Large intestine (tissue), 3 donors: ENCODE measurements around the gene ARL15. TPM values are rescaled to one million over a fixed set of nuclear protein-coding genes. Genes with fewer than 3 reads are reported as not detected.

Source experiments
- DNase-seq, 2 donors: peaks; one replicate each; pipeline versions ENCODE4 v3.0.0 to v3.0.0-alpha.2; 2013
- H3K27ac ChIP-seq: one replicate; pipeline ENCODE4 v1.5.1; 2013; ENCODE audit warnings: low read length
- H3K27me3 ChIP-seq: 2 replicates; pipeline ENCODE4 v1.6.1; 2013; ENCODE audit warnings: low read length; ENCODE audit not compliant: control insufficient read depth, insufficient read depth
- H3K36me3 ChIP-seq: 2 replicates; pipeline ENCODE4 v1.6.1; 2013; ENCODE audit warnings: low read length; ENCODE audit not compliant: control insufficient read depth, insufficient read depth
- H3K4me1 ChIP-seq: one replicate; pipeline ENCODE4 v1.6.1; 2013; ENCODE audit warnings: low read length; ENCODE audit not compliant: control insufficient read depth, insufficient read depth
- H3K4me3 ChIP-seq: one replicate; pipeline ENCODE4 v1.5.1; 2013; ENCODE audit warnings: low read length
- H3K9me3 ChIP-seq: one replicate; pipeline ENCODE4 v1.6.1; 2013; ENCODE audit warnings: mild to moderate bottlenecking, low read depth, low read length, moderate library complexity; ENCODE audit not compliant: control insufficient read depth
- WGBS: methylation state at CpG from one replicate; pipeline ENCODE4 v1.1.5; 2013; ENCODE audit warnings: low lambda C conversion rate; ENCODE audit not compliant: insufficient coverage; 5-methylcytosine and 5-hydroxymethylcytosine counted together
- polyA plus RNA-seq: library from polyadenylated mRNA; unstranded; fragments of 120-200 nt; gene quantifications from one replicate; pipeline ENCODE4 v1.2.1, GENCODE V29; 2013

ARL15 gene
- polyA plus RNA-seq, 1 donor, result 41.5 TPM

- H3K27me3 ChIP-seq, result no peaks in the 10 kb centered on the region
- no peaks in the 10 kb centered on the region for H3K4me1 ChIP-seq
- WGBS, result no CpG with 5 or more reads among the region's 1 CpG
- H3K36me3 ChIP-seq, result peaks cover 4% of the 10 kb centered on the region
- no peak for DNase-seq
- H3K4me3 ChIP-seq, result no peak overlapping the region
- H3K27ac ChIP-seq, result no peak overlapping the region
- no peaks in the 10 kb centered on the region for H3K9me3 ChIP-seq
Observed at GRCh38 chr5:53892224-53892623, 418.1 kb downstream of the ARL15 start.

GRCh38 chr5:53891159-53891558 is 419.2 kb downstream of the ARL15 start:
- Histone ChIP-seq H3K4me3 (no peak overlapping the region), H3K36me3 (peaks cover 4% of the 10 kb centered on the region), H3K27ac (no peak overlapping the region), H3K9me3 (no peaks in the 10 kb centered on the region), H3K27me3 (no peaks in the 10 kb centered on the region), H3K4me1 (no peaks in the 10 kb centered on the region)
- DNase-seq, result no peak
- no CpG with 5 or more reads among the region's 4 CpGs for WGBS

GRCh38 chr5:53890490-53890889 is 419.9 kb downstream of the ARL15 start:
- no peak overlapping the region for H3K27ac ChIP-seq
- peaks cover 4% of the 10 kb centered on the region for H3K36me3 ChIP-seq
- no peak for DNase-seq
- no peaks in the 10 kb centered on the region for H3K27me3 ChIP-seq
- H3K4me1 ChIP-seq, result no peaks in the 10 kb centered on the region
- H3K4me3 ChIP-seq, result no peak overlapping the region
- 83% methylated on average over 1 of the region's 7 CpGs for WGBS
- no peaks in the 10 kb centered on the region for H3K9me3 ChIP-seq

GRCh38 chr5:53884844-53885243 is 425.5 kb downstream of the ARL15 start:
- no peaks in the 10 kb centered on the region for H3K36me3 ChIP-seq
- 73% methylated on average over 2 of the region's 2 CpGs for WGBS
- no peaks in the 10 kb centered on the region for H3K27me3 ChIP-seq
- no peak for DNase-seq
- no peak overlapping the region for H3K27ac ChIP-seq
- H3K4me1 ChIP-seq, result no peaks in the 10 kb centered on the region
- no peaks in the 10 kb centered on the region for H3K9me3 ChIP-seq
- no peak overlapping the region for H3K4me3 ChIP-seq

GRCh38 chr5:53884417-53884816 is 426.0 kb downstream of the ARL15 start:
- H3K4me1 ChIP-seq, result no peaks in the 10 kb centered on the region
- no peaks in the 10 kb centered on the region for H3K36me3 ChIP-seq
- H3K9me3 ChIP-seq, result no peaks in the 10 kb centered on the region
- WGBS, result 73% methylated on average over 2 of the region's 14 CpGs
- DNase-seq, result no peak
- H3K27ac ChIP-seq, result no peak overlapping the region
- H3K4me3 ChIP-seq, result no peak overlapping the region
- no peaks in the 10 kb centered on the region for H3K27me3 ChIP-seq

GRCh38 chr5:53882676-53883031 is 427.7 kb downstream of the ARL15 start:
- H3K36me3 ChIP-seq, result no peaks in the 10 kb centered on the region
- H3K4me1 ChIP-seq, result no peaks in the 10 kb centered on the region
- H3K9me3 ChIP-seq, result no peaks in the 10 kb centered on the region
- DNase-seq, result no peak
- H3K27me3 ChIP-seq, result no peaks in the 10 kb centered on the region
- no peak overlapping the region for H3K27ac ChIP-seq
- H3K4me3 ChIP-seq, result no peak overlapping the region

GRCh38 chr5:53882006-53882675 is 428.2 kb downstream of the ARL15 start:
- no peak for DNase-seq
- no CpG with 5 or more reads among the region's 1 CpG for WGBS

GRCh38 chr5:53879708-53880323 is 430.6 kb downstream of the ARL15 start:
- WGBS, result 87% methylated on average over 3 of the region's 5 CpGs
- no peak overlapping the region for H3K27ac ChIP-seq

More at GRCh38 chr5:53882006-53882675, 428.2 kb downstream of the ARL15 start:
- H3K4me3 ChIP-seq, result no peak overlapping the region
- H3K27ac ChIP-seq, result no peak overlapping the region
- no peaks in the 10 kb centered on the region for H3K27me3 ChIP-seq
- no peaks in the 10 kb centered on the region for H3K4me1 ChIP-seq
- no peaks in the 10 kb centered on the region for H3K36me3 ChIP-seq
- no peaks in the 10 kb centered on the region for H3K9me3 ChIP-seq

GRCh38 chr5:53878015-53878414 is 432.4 kb downstream of the ARL15 start:
- no peak overlapping the region for H3K27ac ChIP-seq
- DNase-seq, result no peak
- no peak overlapping the region for H3K4me3 ChIP-seq
- H3K36me3 ChIP-seq, result no peaks in the 10 kb centered on the region
- no peaks in the 10 kb centered on the region for H3K9me3 ChIP-seq
- H3K4me1 ChIP-seq, result no peaks in the 10 kb centered on the region
- WGBS, result 100% methylated on average over 2 of the region's 2 CpGs
- H3K27me3 ChIP-seq, result no peaks in the 10 kb centered on the region

More at GRCh38 chr5:53879708-53880323, 430.6 kb downstream of the ARL15 start:
- DNase-seq, result no peak
- Histone ChIP-seq H3K4me1 (no peaks in the 10 kb centered on the region), H3K4me3 (no peak overlapping the region), H3K36me3 (no peaks in the 10 kb centered on the region), H3K9me3 (no peaks in the 10 kb centered on the region), H3K27me3 (no peaks in the 10 kb centered on the region)

GRCh38 chr5:53877243-53877642 is 433.1 kb downstream of the ARL15 start:
- no peaks in the 10 kb centered on the region for H3K36me3 ChIP-seq
- H3K4me1 ChIP-seq, result no peaks in the 10 kb centered on the region
- H3K27ac ChIP-seq, result no peak overlapping the region
- no peaks in the 10 kb centered on the region for H3K9me3 ChIP-seq
- no peaks in the 10 kb centered on the region for H3K27me3 ChIP-seq
- WGBS, result no CpG with 5 or more reads among the region's 2 CpGs
- H3K4me3 ChIP-seq, result no peak overlapping the region
- DNase-seq, result no peak

GRCh38 chr5:53874409-53874808 is 436.0 kb downstream of the ARL15 start:
- WGBS, result no CpG with 5 or more reads among the region's 1 CpG
- DNase-seq, result peak in 1 of 2 donors; percentile 9
- no peaks in the 10 kb centered on the region for H3K9me3 ChIP-seq

More at GRCh38 chr5:53874409-53874808, 436.0 kb downstream of the ARL15 start:
- H3K27me3 ChIP-seq, result no peaks in the 10 kb centered on the region
- no peaks in the 10 kb centered on the region for H3K36me3 ChIP-seq
- H3K4me1 ChIP-seq, result no peaks in the 10 kb centered on the region
- H3K4me3 ChIP-seq, result no peak overlapping the region
- no peak overlapping the region for H3K27ac ChIP-seq
